GM21825 (cell line): Measurements from ENCODE around the gene FAM228B.
"Not testable (repeated sequence)": the region's sequence is repeated elsewhere in the genome, so short reads cannot be mapped to it uniquely, and the experiment has no call there.

ENCODE experiments used
- ATAC-seq: cut with Tn5 transposase; IDR thresholded peaks from one replicate; pipeline ENCODE4 v1.9.1; 2021; ENCODE audit warnings: mild to moderate bottlenecking, moderate library complexity; ENCODE audit not compliant: unreplicated experiment

FAM228B gene

DNA sequence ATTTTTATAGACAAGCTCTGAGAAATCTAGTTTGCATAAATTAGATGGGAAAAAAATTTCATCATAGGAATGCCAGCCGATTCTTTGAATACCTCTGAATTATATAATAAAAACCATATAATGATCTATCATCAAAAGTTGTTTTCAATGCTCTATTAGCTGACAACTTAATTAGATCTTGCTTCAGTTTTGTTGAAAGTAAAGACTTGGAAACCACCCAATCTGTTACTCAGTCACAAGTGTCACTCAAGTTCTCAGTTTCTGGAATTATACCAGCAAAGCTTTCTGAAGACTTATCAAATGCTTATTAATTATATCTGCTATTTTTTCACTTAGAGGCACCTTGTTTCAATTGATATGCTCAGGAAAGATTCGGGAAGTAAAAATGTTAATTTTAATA lies 21.3 kb upstream of the FAM228B start:
- ATAC-seq: no peak

- no peak for ATAC-seq
These were observed 20.6 kb upstream of the FAM228B start for GRCh38 chr2:24102677-24103076.

DNA sequence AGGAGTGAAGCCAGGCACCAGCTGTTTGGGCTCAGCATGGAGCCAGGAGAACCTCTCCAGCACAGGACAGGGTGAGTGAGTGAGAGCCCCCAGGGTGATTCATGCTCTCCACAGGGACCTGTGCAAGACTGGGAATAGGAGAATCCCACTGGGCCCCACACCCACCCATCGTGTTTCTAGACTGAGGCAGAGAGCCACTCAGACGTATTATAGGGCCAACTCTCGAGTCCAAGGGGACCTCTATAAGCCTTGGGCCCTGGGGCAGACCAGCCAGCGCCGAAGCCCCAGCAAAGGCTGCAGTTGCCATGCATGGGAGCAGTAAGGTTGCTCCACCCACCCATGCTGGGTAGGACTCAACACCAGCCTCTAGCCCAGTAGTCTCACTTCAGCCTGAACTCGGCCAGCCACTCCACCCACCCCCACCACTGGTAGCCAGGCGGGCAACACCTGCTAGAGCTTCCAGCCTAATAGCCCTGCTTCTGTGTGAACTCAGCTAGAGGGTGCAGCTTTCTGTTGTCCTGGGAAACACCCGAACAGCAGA lies 19.1 kb upstream of the FAM228B start:
- no peak for ATAC-seq

GRCh38 chr2:24104906-24105305 lies 18.4 kb upstream of the FAM228B start:
- no peak for ATAC-seq

- ATAC-seq: no peak
These were observed 17.5 kb upstream of the FAM228B start for GRCh38 chr2:24105816-24106215.

GRCh38 chr2:24106786-24107185 lies 16.5 kb upstream of the FAM228B start:
- no peak for ATAC-seq

GRCh38 chr2:24107336-24107735 lies 15.9 kb upstream of the FAM228B start:
- ATAC-seq: no peak

- ATAC-seq: not testable (repeated sequence)
These were observed 13.8 kb upstream of the FAM228B start for GRCh38 chr2:24109431-24109830.

DNA sequence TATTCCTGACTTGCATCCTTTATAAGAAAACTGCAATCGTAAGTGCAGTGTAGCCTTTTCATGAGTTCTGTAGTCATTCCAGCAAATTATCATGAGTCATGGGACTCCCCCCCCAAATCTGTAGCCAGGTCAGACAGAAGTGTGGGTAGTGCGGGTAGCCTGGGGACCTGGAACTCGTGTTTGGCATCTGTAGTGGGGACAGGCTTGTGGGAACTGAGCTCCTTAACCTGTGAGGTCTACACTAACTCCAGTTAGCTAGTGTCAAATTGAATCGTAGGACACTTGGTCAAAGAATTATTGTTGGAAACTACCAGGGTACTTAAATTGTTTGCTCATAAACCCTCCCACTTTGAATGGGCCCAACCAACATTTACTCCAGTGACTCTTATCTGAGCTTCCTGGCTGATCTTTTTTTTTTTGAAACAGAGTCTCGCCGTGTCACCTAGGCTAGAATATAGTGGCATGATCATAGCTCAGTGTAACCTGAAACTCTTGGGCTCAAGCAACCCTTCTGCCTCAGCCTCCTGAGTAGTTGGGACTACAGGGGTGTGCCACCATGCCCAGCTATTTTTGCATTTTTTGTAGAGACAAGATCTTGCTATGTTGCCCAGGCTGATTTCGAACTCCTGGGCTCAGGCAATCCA lies 12.5 kb upstream of the FAM228B start:
- ATAC-seq: no peak

DNA sequence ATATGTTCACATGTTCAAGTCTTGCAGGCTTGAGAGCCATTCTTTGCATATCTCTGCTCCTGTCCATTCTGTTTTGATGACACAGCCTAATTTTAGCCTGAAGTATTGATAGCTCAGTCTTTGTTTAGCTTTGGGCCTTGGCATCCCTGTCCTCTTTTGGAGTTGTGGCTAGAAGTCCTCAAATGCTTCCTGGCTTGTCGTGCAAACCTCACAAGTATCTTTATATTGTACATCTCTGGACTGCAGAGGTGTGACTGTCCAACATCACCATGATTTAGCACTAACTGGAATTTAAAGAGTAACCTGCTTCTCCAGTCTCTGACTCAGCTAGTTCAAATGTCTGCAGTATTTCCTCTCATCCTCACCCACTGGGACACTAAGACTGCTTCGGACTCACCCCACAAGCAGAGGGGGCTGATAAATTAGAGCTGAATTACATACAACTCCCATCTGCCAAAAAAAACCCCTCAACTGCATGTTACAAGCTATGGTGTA lies 11.8 kb upstream of the FAM228B start:
- ATAC-seq: no peak

GRCh38 chr2:24115057-24115456 lies 8.2 kb upstream of the FAM228B start:
- no peak for ATAC-seq

- ATAC-seq: no peak
These were observed 5.4 kb upstream of the FAM228B start for GRCh38 chr2:24117902-24118301.

- ATAC-seq: no peak
These were observed 2.2 kb upstream of the FAM228B start for GRCh38 chr2:24121066-24121465.

GRCh38 chr2:24121469-24121868 lies 1.8 kb upstream of the FAM228B start:
- ATAC-seq: no peak

DNA sequence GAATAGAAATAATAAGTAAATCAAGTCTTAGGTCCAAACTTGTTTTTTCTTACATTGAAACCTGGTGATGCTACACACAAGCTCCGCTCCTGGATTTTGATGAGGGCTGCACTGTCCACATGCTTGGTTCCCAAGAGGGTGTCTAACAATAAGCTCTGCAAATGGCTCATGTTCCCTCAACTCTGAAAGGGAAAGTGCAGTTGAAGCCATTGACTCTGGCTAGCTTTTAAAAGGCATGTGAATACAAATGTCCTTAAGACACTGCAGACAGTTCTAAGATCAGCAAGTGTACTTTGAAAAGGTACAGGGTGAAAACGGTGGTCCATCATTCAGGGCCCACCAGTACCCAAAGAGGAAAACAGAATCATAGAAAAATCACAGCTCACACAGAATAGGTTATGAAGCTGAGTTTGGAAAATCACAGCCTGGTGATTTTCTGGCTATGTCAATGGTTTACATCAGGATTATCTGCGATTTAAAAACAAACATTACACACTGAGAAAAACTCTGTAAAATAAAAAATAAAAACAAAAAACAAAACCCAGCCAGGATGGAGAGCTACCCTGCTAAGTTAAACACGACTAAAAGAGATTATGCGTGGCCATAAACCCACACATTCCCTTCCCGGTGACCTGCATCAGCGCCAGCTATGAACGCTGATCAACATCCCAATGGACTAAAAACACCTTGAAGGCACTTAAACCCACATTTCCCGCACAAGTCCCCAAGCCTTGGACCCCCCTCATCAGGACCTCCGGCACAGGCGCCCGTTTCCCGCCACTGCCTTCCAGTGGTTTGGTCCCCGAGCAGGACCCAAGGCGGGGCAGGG lies 689 bp upstream of the FAM228B start:
- no peak for ATAC-seq

DNA sequence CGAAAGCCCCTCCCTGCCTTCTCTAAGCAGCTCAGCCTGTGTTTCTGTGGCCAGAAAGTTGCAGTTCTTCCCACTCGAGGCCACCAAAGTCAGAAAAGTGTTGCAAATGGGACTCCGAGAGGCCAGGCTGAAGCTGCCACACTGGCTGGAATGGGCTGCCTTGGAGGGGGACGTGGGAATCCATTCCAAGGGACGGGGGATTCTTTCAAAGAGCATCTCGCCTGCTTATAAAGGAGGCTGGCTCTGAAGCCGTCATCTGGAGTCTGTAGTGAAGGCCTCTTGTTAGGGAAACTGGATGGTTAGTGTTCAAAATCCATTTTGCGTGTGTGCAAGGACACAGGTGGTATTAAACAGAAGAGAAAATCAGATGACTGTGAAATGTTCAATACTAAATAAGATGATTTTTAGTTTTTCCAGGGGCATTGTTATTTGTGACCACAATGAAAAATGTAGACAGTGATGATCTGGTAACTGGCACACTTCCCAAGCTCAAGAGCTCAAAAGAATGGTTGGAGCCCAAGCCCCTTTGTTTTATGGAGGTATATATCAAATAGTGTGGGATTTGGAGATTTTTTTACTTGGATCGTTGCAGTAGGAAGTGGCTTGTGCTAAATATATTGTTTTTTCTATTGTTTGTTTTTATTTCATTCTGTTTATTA lies 782 bp downstream of the FAM228B start:
- ATAC-seq: peak; percentile 14

GRCh38 chr2:24125956-24126355 lies 2.7 kb downstream of the FAM228B start:
- ATAC-seq: no peak

GRCh38 chr2:24132543-24132942 lies 9.3 kb downstream of the FAM228B start:
- no peak for ATAC-seq

GRCh38 chr2:24140305-24140704 lies 17.0 kb downstream of the FAM228B start:
- ATAC-seq: not testable (repeated sequence)

DNA sequence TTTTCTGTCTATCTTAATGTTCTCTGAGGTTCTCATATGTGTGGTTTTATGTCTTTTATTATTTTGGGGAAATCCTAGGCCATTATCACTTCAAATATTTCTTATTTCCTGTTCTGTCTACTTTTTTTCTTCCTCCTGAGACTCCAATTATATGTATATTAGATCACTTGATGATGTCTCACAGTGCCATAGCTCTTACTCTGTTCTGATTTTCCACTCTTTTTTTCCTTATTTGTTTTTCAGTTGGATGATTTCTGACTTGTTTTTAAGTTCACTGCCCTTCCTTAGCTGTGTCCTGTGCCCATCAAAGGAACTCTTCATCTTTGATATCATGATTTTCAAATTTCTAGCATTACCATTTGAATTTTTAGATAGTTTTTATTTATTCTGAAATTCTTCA lies 24.1 kb downstream of the FAM228B start:
- no peak for ATAC-seq

GRCh38 chr2:24152413-24153197 lies 29.3 kb downstream of the FAM228B start:
- no peak for ATAC-seq
